Measurements from ENCODE around the gene UPK1A. TPM values are rescaled to one million over a fixed set of nuclear protein-coding genes. Genes with fewer than 3 reads are reported as not detected.

Gene UPK1A
- total RNA-seq, 2 experiments from 2014 or later = 0.30 TPM; not detected in 1

DNA sequence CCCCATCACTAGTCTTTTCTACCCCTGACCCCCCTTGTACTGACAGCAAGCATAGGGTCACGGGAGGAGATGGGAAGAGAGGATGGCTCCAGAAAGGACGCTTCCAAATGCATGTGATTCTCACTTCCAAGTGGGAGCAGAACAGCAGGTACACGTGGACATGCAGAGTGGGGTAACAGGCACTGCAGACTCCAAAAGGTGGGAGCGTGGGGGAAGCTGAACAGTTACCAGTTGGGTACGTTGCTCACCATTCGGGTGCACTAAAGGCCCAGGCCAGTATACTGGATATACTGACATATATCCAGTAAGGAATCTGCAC is 27.0 kb upstream of the UPK1A start:
- Mint-ChIP-seq H3K27me3 (no peaks in the 10 kb centered on the region), H3K4me1 (peaks cover 27% of the 10 kb centered on the region), H3K9me3 (ENCODE audit: low read depth) (no peaks in the 10 kb centered on the region), H3K27ac (no peak overlapping the region), H3K4me3 (no peak overlapping the region), H3K36me3 (peaks cover 17% of the 10 kb centered on the region)
- no peak for DNase-seq
- no peak for ATAC-seq
- CTCF ChIA-PET = no interaction called here

DNA sequence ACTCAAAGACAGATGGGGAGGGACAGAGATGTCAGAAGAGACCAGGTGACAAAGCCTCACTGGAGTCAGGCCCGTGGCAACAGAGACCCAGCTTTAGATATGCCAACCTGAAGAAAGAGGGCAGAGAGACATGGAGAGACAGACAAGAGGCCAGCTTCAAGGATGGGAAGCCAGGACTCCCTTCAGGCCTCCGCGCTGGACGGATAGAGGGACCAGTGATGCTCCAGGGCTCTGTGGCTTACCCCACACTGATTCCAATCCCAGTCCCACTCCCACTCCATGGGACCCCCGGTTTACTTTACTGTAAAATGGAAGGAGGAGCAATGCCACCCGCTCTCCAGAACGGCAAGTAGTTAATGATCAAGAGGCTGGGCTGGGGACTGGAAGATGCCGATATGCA is 26.5 kb upstream of the UPK1A start:
- H3K27ac Mint-ChIP-seq = peak overlapping the region; percentile 7
- ATAC-seq = no peak

DNA sequence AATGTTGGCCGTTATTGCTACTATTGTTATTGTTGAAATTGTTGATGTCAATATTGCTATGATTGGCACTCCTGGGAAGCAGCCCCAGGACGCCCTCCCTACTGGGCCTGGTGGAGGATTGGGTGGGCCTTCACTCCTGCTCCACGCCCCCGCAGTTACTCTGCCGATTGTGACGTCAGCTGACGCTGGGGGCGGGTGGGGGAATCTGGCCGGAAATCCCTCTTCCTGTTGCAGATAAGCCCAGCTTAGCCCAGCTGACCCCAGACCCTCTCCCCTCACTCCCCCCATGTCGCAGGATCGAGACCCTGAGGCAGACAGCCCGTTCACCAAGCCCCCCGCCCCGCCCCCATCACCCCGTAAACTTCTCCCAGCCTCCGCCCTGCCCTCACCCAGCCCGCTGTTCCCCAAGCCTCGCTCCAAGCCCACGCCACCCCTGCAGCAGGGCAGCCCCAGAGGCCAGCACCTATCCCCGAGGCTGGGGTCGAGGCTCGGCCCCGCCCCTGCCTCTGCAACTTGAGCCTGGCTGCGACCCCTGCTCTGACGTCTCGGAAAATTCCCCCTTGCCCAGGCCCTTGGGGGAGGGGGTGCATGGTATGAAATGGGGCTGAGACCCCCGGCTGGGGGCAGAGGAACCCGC is 24.7 kb upstream of the UPK1A start, which contains the start of gene ETV2:
ETV2 (plus strand) TSS at position 231 of the 637 bp plus-strand sequence. CDS start 716 bp downstream, outside the sequence.
- CTCF ChIA-PET = no interaction called here
- H3K36me3 Mint-ChIP-seq = peaks cover 11% of the 10 kb centered on the region
- H3K27ac Mint-ChIP-seq = peak within 1 kb of the TSS; percentile 71
- peak; percentile 85 for DNase-seq
- peaks cover 36% of the 10 kb centered on the region for H3K4me1 Mint-ChIP-seq
- no peaks in the 10 kb centered on the region for H3K27me3 Mint-ChIP-seq
- no peak for ATAC-seq
- no peaks in the 10 kb centered on the region for H3K9me3 Mint-ChIP-seq (ENCODE audit: low read depth)
- peak within 1 kb of the TSS; percentile 81 for H3K4me3 Mint-ChIP-seq

More for the DNA sequence above, 26.5 kb upstream of the UPK1A start:
- peaks cover 16% of the 10 kb centered on the region for H3K36me3 Mint-ChIP-seq
- H3K4me3 Mint-ChIP-seq = no peak overlapping the region
- CTCF ChIA-PET = no interaction called here
- no peaks in the 10 kb centered on the region for H3K9me3 Mint-ChIP-seq (ENCODE audit: low read depth)
- H3K4me1 Mint-ChIP-seq = peaks cover 31% of the 10 kb centered on the region
- no peak for DNase-seq
- no peaks in the 10 kb centered on the region for H3K27me3 Mint-ChIP-seq

DNA sequence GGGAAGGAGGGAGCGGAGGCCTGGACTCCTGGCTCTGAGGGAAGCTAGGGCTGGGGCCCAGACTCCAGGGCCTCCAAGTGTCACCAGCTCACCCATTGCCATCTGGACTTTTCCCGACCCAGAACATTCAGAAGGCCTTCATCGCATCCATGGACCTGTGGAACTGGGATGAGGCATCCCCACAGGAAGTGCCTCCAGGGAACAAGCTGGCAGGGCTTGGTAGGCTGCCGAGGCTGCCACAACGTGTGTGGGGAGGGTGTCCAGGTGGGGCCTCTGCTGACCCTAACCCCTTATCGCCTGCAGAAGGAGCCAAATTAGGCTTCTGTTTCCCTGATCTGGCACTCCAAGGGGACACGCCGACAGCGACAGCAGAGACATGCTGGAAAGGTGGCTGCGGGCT is 24.0 kb upstream of the UPK1A start:
- DNase-seq = no peak
- Mint-ChIP-seq H3K36me3 (peaks cover 5% of the 10 kb centered on the region), H3K27me3 (no peaks in the 10 kb centered on the region), H3K27ac (peak overlapping the region; percentile 71), H3K9me3 (ENCODE audit: low read depth) (no peaks in the 10 kb centered on the region), H3K4me3 (peak overlapping the region; percentile 81), H3K4me1 (peaks cover 34% of the 10 kb centered on the region)
- CTCF ChIA-PET = interaction anchor here (0.8 to 1.4 kb wide), 3 partner anchors 30 to 93 kb away, joined by 3 read pairs; partner anchors contain the start of gene HAUS5
- ATAC-seq = no peak

DNA sequence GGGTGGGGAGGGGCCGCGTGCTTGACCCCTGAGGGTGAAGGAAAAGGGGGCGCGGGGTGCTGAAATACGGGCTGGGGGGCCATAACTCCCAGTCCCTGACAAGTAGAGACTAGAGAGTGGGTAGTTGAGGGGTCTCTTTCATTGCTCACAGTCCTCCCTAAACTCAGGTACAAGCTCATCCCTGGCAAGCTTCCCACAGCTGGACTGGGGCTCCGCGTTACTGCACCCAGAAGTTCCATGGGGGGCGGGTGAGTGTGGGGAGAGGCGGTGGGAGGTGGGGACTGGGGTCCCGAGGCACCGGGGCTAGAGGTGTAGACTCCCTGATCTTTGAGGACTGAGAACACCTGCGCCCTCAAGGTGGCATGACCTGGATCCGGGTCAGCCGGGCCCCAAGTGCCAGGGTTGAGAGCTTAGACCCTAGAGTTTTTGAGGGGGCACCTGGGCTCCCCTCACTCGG is 23.5 kb upstream of the UPK1A start:
- no peaks in the 10 kb centered on the region for H3K27me3 Mint-ChIP-seq
- peak overlapping the region; percentile 81 for H3K4me3 Mint-ChIP-seq
- ATAC-seq (no peak), DNase-seq (peak; percentile 48)
- no peaks in the 10 kb centered on the region for H3K9me3 Mint-ChIP-seq (ENCODE audit: low read depth)
- peak overlapping the region; percentile 56 for H3K27ac Mint-ChIP-seq
- CTCF ChIA-PET = interaction anchor here (0.8 to 1.4 kb wide), 3 partner anchors 31 to 93 kb away, joined by 3 read pairs; partner anchors contain the start of gene HAUS5
- H3K36me3 Mint-ChIP-seq = peaks cover 3% of the 10 kb centered on the region
- H3K4me1 Mint-ChIP-seq = peaks cover 37% of the 10 kb centered on the region

DNA sequence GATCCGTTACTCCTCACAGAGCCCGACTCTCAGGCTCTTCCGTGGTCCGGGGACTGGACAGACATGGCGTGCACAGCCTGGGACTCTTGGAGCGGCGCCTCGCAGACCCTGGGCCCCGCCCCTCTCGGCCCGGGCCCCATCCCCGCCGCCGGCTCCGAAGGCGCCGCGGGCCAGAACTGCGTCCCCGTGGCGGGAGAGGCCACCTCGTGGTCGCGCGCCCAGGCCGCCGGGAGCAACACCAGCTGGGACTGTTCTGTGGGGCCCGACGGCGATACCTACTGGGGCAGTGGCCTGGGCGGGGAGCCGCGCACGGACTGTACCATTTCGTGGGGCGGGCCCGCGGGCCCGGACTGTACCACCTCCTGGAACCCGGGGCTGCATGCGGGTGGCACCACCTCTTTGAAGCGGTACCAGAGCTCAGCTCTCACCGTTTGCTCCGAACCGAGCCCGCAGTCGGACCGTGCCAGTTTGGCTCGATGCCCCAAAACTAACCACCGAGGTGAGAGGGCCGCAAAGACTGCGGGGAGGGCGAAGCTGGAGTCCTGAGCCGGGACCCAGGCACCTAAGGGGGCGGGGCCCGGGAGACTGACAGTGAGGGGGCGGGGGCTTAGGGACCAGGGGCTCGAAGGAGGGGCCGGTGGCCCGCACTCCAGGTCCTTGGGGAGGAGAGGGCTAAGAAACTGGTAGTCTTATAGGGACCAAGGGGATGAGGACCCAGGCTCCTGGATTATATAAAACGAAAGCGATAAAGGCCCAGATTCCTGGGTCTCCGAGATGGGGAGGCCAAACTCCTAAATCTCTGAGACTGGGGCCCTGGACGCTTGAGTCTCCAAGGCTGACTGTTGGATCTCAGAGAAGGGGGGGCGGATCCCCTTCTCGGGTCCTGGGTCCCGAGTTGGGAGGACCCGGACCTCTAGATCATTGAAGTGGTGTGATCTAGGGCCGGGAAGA is 22.8 kb upstream of the UPK1A start:
- Mint-ChIP-seq H3K4me1 (peaks cover 38% of the 10 kb centered on the region), H3K4me3 (peak overlapping the region; percentile 81), H3K9me3 (ENCODE audit: low read depth) (no peaks in the 10 kb centered on the region), H3K36me3 (no peaks in the 10 kb centered on the region), H3K27me3 (no peaks in the 10 kb centered on the region), H3K27ac (peak overlapping the region; percentile 89)
- peak; percentile 91 for DNase-seq
- ATAC-seq = peak; percentile 53
- CTCF ChIA-PET = interaction anchor here (0.6 to 1.4 kb wide), 6 partner anchors 30 to 102 kb away, joined by 3 to 4 read pairs (median 3); partner anchors contain the start of genes HAUS5, PSENEN and U2AF1L4

DNA sequence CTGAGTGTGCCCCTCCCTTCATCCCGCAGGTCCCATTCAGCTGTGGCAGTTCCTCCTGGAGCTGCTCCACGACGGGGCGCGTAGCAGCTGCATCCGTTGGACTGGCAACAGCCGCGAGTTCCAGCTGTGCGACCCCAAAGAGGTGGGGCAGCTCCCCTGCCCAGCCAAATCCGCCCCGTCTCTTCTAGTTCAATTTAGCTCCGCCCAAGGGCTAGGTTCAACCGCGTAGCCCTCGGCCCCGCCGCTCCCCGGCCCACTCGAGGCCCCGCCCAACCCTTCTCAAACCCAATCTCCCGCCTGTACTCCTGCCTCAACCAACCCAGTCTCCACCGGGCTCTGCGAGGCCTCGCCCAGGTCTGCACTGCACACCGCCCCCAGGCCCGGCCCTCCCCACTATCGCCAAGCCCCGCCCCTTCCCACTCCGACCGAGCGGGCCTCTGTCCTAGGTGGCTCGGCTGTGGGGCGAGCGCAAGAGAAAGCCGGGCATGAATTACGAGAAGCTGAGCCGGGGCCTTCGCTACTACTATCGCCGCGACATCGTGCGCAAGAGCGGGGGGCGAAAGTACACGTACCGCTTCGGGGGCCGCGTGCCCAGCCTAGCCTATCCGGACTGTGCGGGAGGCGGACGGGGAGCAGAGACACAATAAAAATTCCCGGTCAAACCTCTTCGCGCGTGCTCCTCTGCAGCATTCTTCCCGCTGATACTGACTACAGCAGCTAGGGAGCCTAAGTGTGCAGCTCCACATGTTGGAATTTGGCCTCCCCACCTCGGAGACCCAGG is 21.9 kb upstream of the UPK1A start:
- H3K9me3 Mint-ChIP-seq (ENCODE audit: low read depth) = no peaks in the 10 kb centered on the region

DNA sequence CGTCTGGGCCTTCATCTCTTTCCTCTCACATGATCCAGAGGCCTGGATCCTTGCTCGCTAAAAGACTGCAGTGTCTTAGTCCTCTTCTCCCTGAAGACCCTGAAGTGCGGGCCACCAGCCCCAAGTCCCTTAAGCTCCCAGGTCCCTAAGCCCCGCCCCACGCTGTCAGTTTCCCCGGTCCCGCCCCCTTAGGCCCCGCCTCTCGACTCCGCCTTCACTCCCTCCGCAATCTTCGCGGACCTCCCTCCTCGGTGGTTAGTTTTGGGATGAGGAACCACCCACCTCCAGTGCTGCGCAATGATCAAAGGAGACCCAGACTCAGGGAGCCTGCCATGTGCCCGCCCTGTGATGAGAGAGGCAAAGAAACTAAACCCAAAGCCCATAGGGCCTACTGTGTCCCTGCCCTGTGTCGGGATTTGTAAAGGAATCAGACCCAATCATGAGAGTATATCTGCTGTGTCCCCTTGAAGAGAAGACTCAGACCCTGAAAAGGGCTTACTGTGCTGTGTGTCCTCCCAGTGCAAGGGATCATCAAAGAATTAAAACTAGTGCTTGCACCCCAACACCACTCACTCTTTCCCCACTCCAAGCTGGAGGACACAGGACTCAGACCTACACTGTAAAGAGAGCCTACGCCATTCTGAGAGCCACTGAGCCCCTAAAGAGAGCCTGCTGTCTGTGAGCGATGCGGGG is 21.2 kb upstream of the UPK1A start:
- Mint-ChIP-seq H3K36me3 (peaks cover 3% of the 10 kb centered on the region), H3K9me3 (ENCODE audit: low read depth) (no peaks in the 10 kb centered on the region), H3K27me3 (no peaks in the 10 kb centered on the region), H3K27ac (peak overlapping the region; percentile 89), H3K4me3 (peak overlapping the region; percentile 81), H3K4me1 (peaks cover 46% of the 10 kb centered on the region)
- DNase-seq (peak; percentile 86), ATAC-seq (no peak)
- CTCF ChIA-PET = interaction anchor here (1.3 to 1.6 kb wide), 2 partner anchors 32 to 96 kb away, joined by 3 to 5 read pairs; partner anchors contain the start of gene HAUS5

More for the DNA sequence above, 21.9 kb upstream of the UPK1A start:
- Mint-ChIP-seq H3K27me3 (no peaks in the 10 kb centered on the region), H3K36me3 (peaks cover 3% of the 10 kb centered on the region), H3K4me1 (peaks cover 44% of the 10 kb centered on the region), H3K4me3 (peak overlapping the region; percentile 81), H3K27ac (peak overlapping the region; percentile 89)
- DNase-seq (peak; percentile 99), ATAC-seq (peak; percentile 83)
- CTCF ChIA-PET = interaction anchor here (0.6 to 1.6 kb wide), 5 partner anchors 32 to 101 kb away, joined by 3 to 5 read pairs (median 3); partner anchors contain the start of genes HAUS5, PSENEN and U2AF1L4

DNA sequence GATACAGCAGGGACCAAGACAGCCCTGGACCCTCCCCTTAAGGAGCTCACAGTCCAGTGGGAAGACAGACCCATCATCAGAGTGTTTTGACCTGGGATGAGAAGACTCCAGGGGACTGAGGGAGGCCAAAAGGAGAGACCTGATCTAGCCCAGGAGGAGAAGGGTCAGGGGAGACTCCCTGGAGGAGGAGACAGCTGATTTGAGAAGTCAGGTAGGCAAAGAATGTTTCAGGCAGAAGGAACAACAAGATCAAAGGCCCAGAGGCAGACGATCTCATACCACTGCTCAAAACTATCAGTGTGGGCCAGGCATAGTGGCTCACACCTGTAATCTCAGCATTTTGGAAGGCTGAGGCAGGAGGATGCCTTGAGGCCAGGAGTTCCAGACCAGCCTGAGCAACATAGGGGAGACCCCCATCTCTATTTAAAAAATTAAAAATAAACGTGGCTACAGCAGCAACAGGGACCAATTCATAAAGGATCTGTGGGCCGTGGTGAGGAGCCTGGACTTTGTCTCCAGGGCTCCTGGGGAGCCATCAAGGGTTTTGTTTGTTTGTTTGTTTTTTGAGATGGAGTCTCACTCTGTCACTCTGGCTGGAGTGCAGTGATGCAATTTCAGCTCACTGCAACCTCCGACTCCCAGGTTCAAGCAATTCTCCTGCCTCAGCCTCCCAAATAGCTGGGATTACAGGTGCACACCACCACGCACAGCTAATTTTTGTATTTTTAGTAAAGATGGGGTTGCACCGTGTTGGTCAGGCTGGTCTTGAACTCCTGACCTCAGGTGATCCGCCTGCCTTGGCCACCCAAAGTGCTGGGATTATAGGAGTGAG is 20.4 kb upstream of the UPK1A start:
- Mint-ChIP-seq H3K9me3 (ENCODE audit: low read depth) (no peaks in the 10 kb centered on the region), H3K36me3 (peaks cover 6% of the 10 kb centered on the region), H3K4me3 (no peak overlapping the region), H3K4me1 (peaks cover 52% of the 10 kb centered on the region), H3K27ac (peak overlapping the region; percentile 47), H3K27me3 (no peaks in the 10 kb centered on the region)
- CTCF ChIA-PET = interaction anchor here (1.6 kb wide), 1 partner anchor 97 kb away, joined by 5 read pairs; no protein-coding TSS in a partner anchor
- ATAC-seq = no peak
- no peak for DNase-seq

DNA sequence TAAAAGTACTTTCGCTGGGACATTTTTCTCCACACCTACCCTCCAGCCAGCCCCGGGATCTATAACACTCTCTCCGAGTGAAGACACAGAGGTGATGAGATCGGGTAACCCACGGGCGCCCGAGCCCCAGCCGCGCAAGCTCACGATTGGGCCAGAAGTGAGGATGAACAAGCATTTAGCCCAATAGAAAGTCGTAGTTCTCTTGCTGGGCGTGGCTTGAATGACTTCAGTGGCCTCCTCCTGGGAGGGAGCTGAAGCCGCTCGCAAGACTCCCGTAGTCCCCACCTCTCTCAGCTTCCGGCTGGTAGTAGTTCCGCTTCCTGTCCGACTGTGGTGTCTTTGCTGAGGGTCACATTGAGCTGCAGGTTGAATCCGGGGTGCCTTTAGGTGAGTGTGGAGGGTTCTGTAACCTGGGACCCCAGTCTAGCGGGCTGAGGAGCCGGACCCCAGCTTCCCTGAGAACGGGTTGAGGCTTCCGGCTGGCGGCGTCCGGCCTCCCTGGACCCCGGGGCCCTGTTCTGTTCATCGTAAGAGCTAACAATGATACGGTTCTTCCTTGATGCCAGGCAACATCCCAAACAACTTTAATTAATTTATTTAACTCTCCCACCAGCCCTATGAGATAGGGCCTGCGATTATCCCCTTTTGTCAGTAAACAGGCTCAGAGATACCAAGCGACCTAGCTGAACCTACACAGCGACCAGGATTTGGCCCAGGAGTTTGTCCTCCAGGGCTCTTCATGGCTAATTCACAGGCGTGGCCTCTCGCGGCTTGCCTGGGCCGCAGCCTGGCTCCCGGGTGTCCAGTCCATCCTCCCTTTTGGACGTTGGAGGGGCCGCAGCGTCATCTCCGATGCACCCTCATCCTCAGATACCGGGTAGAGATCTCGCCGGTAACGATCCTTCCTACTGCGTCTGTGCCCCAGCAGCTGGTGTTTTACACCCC is 18.0 kb upstream of the UPK1A start, which contains the start of gene COX6B1:
COX6B1 (plus strand) TSS at position 307 of the 945 bp plus-strand sequence. CDS start 2,921 bp downstream, outside the sequence.
- H3K4me1 Mint-ChIP-seq = peaks cover 44% of the 10 kb centered on the region
- no peaks in the 10 kb centered on the region for H3K9me3 Mint-ChIP-seq (ENCODE audit: low read depth)
- H3K27me3 Mint-ChIP-seq = no peaks in the 10 kb centered on the region
- DNase-seq (peak; percentile 98), ATAC-seq (peak; percentile 72)
- H3K4me3 Mint-ChIP-seq = peak within 1 kb of the TSS; percentile 96
- H3K36me3 Mint-ChIP-seq = peaks cover 16% of the 10 kb centered on the region
- H3K27ac Mint-ChIP-seq = peak within 1 kb of the TSS; percentile 93
- CTCF ChIA-PET = interaction anchor here (0.5 to 2.1 kb wide), 9 partner anchors 13 to 522 kb away, joined by 3 to 13 read pairs (median 4); partner anchors contain the start of genes HAUS5 and WDR62

DNA sequence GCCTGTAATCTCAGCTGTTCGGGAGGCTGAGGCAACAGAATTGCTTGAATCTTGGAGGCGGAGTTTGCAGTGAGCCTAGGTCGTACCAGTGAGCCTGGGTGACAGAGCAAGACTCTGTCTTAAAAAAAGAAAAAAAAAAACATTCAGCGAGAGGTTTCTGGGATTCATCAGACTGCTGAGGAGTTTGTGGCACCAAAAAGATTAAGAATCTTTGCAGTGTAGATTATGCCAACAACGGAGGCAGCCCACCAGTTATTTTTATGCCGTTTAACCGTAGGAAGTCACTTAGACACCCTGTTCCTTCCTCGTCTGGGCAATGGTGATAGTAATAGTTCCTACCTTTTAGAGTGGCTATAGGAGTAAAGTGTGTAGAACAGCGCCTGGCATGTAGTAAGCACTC is 15.7 kb upstream of the UPK1A start:
- peaks cover 29% of the 10 kb centered on the region for H3K36me3 Mint-ChIP-seq

More for the DNA sequence above, 15.7 kb upstream of the UPK1A start:
- DNase-seq (no peak), ATAC-seq (no peak)
- Mint-ChIP-seq H3K4me1 (peaks cover 34% of the 10 kb centered on the region), H3K27ac (no peak overlapping the region), H3K9me3 (ENCODE audit: low read depth) (no peaks in the 10 kb centered on the region), H3K27me3 (no peaks in the 10 kb centered on the region), H3K4me3 (no peak overlapping the region)
- CTCF ChIA-PET = no interaction called here

Data from activated CD8-positive, alpha-beta memory T cell treated with anti-CD3 and anti-CD28 coated beads, Interleukin-2, amount 10 ng/mL, durations not matched to agents 7 days and 5 days (primary cell).